ENCODE data around the gene DHX8.
A peak's percentile ranks its signal among the peaks of the same experiment; 100 is the strongest.

DHX8 gene

GRCh38 chr17:43483674-43484551, at the start of gene DHX8:
DHX8 (plus strand) TSS chr17:43483975; CDS start chr17:43484038, 63 bp downstream.
- TF ChIP-seq CTCF (conservative IDR thresholded peaks at IDR 0.05; ENCODE audit: low read length): peak; percentile 100

GRCh38 chr17:43434902-43435319, 48.9 kb upstream of the DHX8 start:
- no peak overlapping the region for H3K4me3 ChIP-seq (ENCODE audit: low read length)
- no peak for TF ChIP-seq CTCF (conservative IDR thresholded peaks at IDR 0.05; ENCODE audit: low read length)
- no peak for DNase-seq (ENCODE audit: low read depth)

More at GRCh38 chr17:43483674-43484551, at the start of gene DHX8:
- H3K4me3 ChIP-seq (ENCODE audit: low read length): peak within 1 kb of the TSS; percentile 77
- peak; percentile 99 for DNase-seq (ENCODE audit: low read depth)

- TF ChIP-seq CTCF (conservative IDR thresholded peaks at IDR 0.05; ENCODE audit: low read length): no peak
Measured at GRCh38 chr17:43437756-43438155, 46.0 kb upstream of the DHX8 start.

GRCh38 chr17:43438626-43439025, 45.1 kb upstream of the DHX8 start:
- no peak overlapping the region for H3K4me3 ChIP-seq (ENCODE audit: low read length)
- DNase-seq (ENCODE audit: low read depth): no peak
- TF ChIP-seq CTCF (conservative IDR thresholded peaks at IDR 0.05; ENCODE audit: low read length): no peak

More at GRCh38 chr17:43437756-43438155, 46.0 kb upstream of the DHX8 start:
- no peak for DNase-seq (ENCODE audit: low read depth)
- H3K4me3 ChIP-seq (ENCODE audit: low read length): no peak overlapping the region

GRCh38 chr17:43439041-43439440, 44.7 kb upstream of the DHX8 start:
- no peak overlapping the region for H3K4me3 ChIP-seq (ENCODE audit: low read length)

GRCh38 chr17:43442711-43443110, 41.1 kb upstream of the DHX8 start:
- H3K4me3 ChIP-seq (ENCODE audit: low read length): no peak overlapping the region
- peak; percentile 60 for DNase-seq (ENCODE audit: low read depth)
- no peak for TF ChIP-seq CTCF (conservative IDR thresholded peaks at IDR 0.05; ENCODE audit: low read length)

More at GRCh38 chr17:43439041-43439440, 44.7 kb upstream of the DHX8 start:
- DNase-seq (ENCODE audit: low read depth): no peak
- TF ChIP-seq CTCF (conservative IDR thresholded peaks at IDR 0.05; ENCODE audit: low read length): no peak

- H3K4me3 ChIP-seq (ENCODE audit: low read length): no peak overlapping the region
- no peak for TF ChIP-seq CTCF (conservative IDR thresholded peaks at IDR 0.05; ENCODE audit: low read length)
- DNase-seq (ENCODE audit: low read depth): no peak
Measured at GRCh38 chr17:43443381-43443780, 40.4 kb upstream of the DHX8 start.
